CD14-positive monocyte (primary cell): ENCODE data around the gene LAMP5. TPM values are rescaled to one million over a fixed set of nuclear protein-coding genes. Genes with fewer than 3 reads are reported as not detected.
A peak's percentile ranks its signal among the peaks of the same experiment; 100 is the strongest.

ENCODE experiments used
- DNase-seq, 3 donors: peaks; one replicate each; pipeline ENCODE4 v3.0.0-alpha.2; 2011 to 2022
- H2AFZ ChIP-seq: 2 replicates; pipeline ENCODE4 v1.6.0; 2012; ENCODE audit warnings: mild to moderate bottlenecking, low read depth, low read length, inconsistent platforms; ENCODE audit not compliant: insufficient read depth, poor library complexity, severe bottlenecking
- H3K27ac ChIP-seq, 2 donors: 1 replicate in 1 of 2; 2 replicates in 1 of 2; pipeline ENCODE4 v1.5.1; 2012 to 2013; ENCODE audit warnings: low read length in 2 of 2, control low read depth in 1 of 2, inconsistent platforms in 1 of 2, low read depth in 1 of 2, mild to moderate bottlenecking in 1 of 2
- H3K27me3 ChIP-seq, 2 donors: one replicate each; pipeline versions ENCODE4 v1.6.0 to v1.6.1; 2011 to 2013; ENCODE audit warnings: low read length in 2 of 2; ENCODE audit not compliant: control insufficient read depth in 2 of 2, insufficient read depth in 2 of 2
- H3K36me3 ChIP-seq, 2 donors: replicated peaks in 1 of 2; 1 replicate in 1 of 2; 2 replicates in 1 of 2; pipeline versions ENCODE4 v1.5.1 to v1.6.1; 2012 to 2013; ENCODE audit warnings: low read length in 2 of 2, control low read depth in 1 of 2, inconsistent platforms in 1 of 2, mild to moderate bottlenecking in 1 of 2; ENCODE audit not compliant: insufficient read depth in 2 of 2, control insufficient read depth in 1 of 2
- H3K4me1 ChIP-seq, 2 donors: 1 replicate in 1 of 2; 2 replicates in 1 of 2; pipeline versions ENCODE4 v1.5.1 to v1.6.1; 2012 to 2013; ENCODE audit warnings: low read length in 2 of 2, control low read depth in 1 of 2, inconsistent platforms in 1 of 2, mild to moderate bottlenecking in 1 of 2, moderate library complexity in 1 of 2; ENCODE audit not compliant: insufficient read depth in 2 of 2, control insufficient read depth in 1 of 2
- H3K4me2 ChIP-seq: replicated peaks from 2 replicates; pipeline ENCODE3; 2012; ENCODE audit warnings: low read length, moderate library complexity, mild to moderate bottlenecking; ENCODE audit not compliant: poor library complexity, severe bottlenecking; ENCODE audit errors: extremely low read depth
- H3K4me3 ChIP-seq, 3 experiments: fragments of 200-600 bp in 1 of 3; sonication (generic) in 1 of 3; replicated peaks in 1 of 3; 1 replicate in 2 of 3; 2 replicates in 1 of 3; pipeline ENCODE4 v1.5.1; 2011 to 2013; ENCODE audit warnings: low read length in 3 of 3, mild to moderate bottlenecking in 3 of 3, control low read depth in 2 of 3, low read depth in 2 of 3, inconsistent platforms in 1 of 3, moderate library complexity in 1 of 3
- H3K79me2 ChIP-seq: 2 replicates; pipeline ENCODE4 v1.6.0; 2012; ENCODE audit warnings: mild to moderate bottlenecking, control low read depth, inconsistent platforms, low read length, moderate library complexity; ENCODE audit not compliant: insufficient read depth
- H3K9ac ChIP-seq: 2 replicates; pipeline ENCODE4 v1.6.0; 2017; ENCODE audit warnings: low read length, mild to moderate bottlenecking; ENCODE audit not compliant: insufficient read depth, poor library complexity, severe bottlenecking
- H3K9me3 ChIP-seq, 2 donors: replicated peaks in 1 of 2; 1 replicate in 1 of 2; 2 replicates in 1 of 2; pipeline versions ENCODE4 v1.5.1 to v1.6.1; 2012 to 2013; ENCODE audit warnings: low read length in 2 of 2, control low read depth in 1 of 2; ENCODE audit not compliant: control insufficient read depth in 1 of 2, insufficient read depth in 1 of 2
- H4K20me1 ChIP-seq: 2 replicates; pipeline ENCODE4 v1.6.0; 2012; ENCODE audit warnings: mild to moderate bottlenecking, low read length, control low read depth, moderate library complexity; ENCODE audit not compliant: insufficient read depth
- H3K27ac Mint-ChIP-seq, 7 donors: one replicate each; pipeline ENCODE4 v1.8.0; 2020; ENCODE audit warnings: mild to moderate bottlenecking in 7 of 7, mixed read lengths in 7 of 7, moderate library complexity in 6 of 7, inconsistent platforms in 2 of 7
- H3K27me3 Mint-ChIP-seq, 3 donors: one replicate each; pipeline ENCODE4 v1.8.0; 2021 to 2022; ENCODE audit warnings: low read depth in 3 of 3, mild to moderate bottlenecking in 3 of 3, mixed read lengths in 3 of 3, moderate library complexity in 3 of 3, inconsistent platforms in 1 of 3
- H3K36me3 Mint-ChIP-seq, 2 donors: one replicate each; pipeline ENCODE4 v1.8.0; 2020; ENCODE audit warnings: mixed read lengths in 2 of 2, inconsistent platforms in 1 of 2, mild to moderate bottlenecking in 1 of 2
- H3K4me1 Mint-ChIP-seq: one replicate; pipeline ENCODE4 v1.8.0; 2020; ENCODE audit warnings: mild to moderate bottlenecking, mixed read lengths
- H3K4me3 Mint-ChIP-seq, 2 donors: one replicate each; pipeline ENCODE4 v1.8.0; 2020; ENCODE audit warnings: mild to moderate bottlenecking in 2 of 2, mixed read lengths in 2 of 2, moderate library complexity in 1 of 2
- H3K9me3 Mint-ChIP-seq, 7 donors: one replicate each; pipeline ENCODE4 v1.8.0; 2020 to 2022; ENCODE audit warnings: mixed read lengths in 7 of 7, mild to moderate bottlenecking in 6 of 7, moderate library complexity in 6 of 7, inconsistent platforms in 2 of 7
- CTCF ChIP-seq: fragments of 200-600 bp; IDR thresholded peaks from one replicate; pipeline ENCODE4 v1.8.0; 2022; ENCODE audit warnings: antibody characterized with exemption, mild to moderate bottlenecking
- WGBS: methylation state at CpG from one replicate; pipeline ENCODE4 v1.1.5; 2013; ENCODE audit warnings: missing lambda C conversion rate; ENCODE audit not compliant: insufficient coverage; 5-methylcytosine and 5-hydroxymethylcytosine counted together
- intact Hi-C, 2 donors: fragments of 100-400 bp; cut with micrococcal nuclease; formaldehyde crosslinking; loops; one replicate each; pipeline versions ENCODE4 v1.15.0 to v1.15.1; 2023
- polyA plus RNA-seq, 3 donors: library from polyadenylated mRNA; depleted of rRNA in 1 of 3; unstranded in 2 of 3; stranded (reverse) in 1 of 3; fragments of 300-500 nt in 2 of 3; fragments of >200 nt in 1 of 3; fragmentation: Illumina TruSeq in 2 of 3; gene quantifications; 1 replicate in 2 of 3; 2 replicates in 1 of 3; pipeline ENCODE4 v1.2.3, GENCODE V29; 2012 to 2021

Gene LAMP5
- polyA plus RNA-seq, 3 donors, result 0.92 to 2.6 (median 1.5) TPM

DNA sequence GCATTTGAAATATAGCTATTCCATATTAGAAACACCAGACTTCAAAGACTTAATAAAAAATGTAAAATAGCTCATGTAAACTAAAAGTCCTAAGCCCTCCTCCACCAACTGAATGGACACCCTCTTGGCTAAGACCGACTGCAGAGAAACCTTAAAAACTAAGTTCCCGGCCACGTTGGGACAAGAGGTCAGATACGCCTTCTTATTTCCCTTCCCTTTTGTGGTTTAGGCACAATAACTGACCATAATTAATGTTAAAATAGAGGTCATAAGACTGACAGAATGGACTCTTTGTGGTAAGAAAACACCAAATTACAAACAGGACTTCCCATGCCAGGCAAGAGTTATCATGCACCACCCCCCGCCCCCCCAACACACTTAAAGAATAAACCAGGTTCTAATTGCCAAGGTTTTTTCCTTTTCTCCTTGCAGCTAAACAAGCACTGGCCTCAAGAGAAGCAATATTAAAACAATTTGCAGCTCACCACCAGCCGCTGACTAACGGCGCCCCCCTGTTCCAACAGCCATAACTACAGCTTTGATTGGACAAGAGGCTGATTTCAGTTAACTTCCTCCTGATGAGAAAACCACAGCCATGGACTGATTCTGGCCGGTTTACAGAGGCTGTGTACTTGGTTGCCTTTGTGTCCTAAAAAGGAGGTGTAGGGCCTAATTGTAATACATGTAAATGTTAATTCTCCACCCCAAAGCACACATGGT is 10.7 kb upstream of the LAMP5 start:
- H3K4me3 ChIP-seq, result peak overlapping the region in 1 of 3 experiments; percentile 3
- H3K36me3 ChIP-seq, result no peaks in the 10 kb centered on the region
- no peak overlapping the region for H3K27ac ChIP-seq
- WGBS, result 0% methylated on average over 4 of the region's 9 CpGs
- no peak overlapping the region for H3K9ac ChIP-seq
- H3K27me3 Mint-ChIP-seq, result peaks cover 34 to 36% (median 35%) of the 10 kb centered on the region in 3 donors
- peaks cover 46% of the 10 kb centered on the region for H3K4me1 Mint-ChIP-seq
- peak overlapping the region; percentile 40 for H3K4me2 ChIP-seq
- TF ChIP-seq CTCF, result no peak
- H3K79me2 ChIP-seq, result no peaks in the 10 kb centered on the region
- peak overlapping the region in 6 of 7 donors; percentile 63 to 85 (median 74) for H3K27ac Mint-ChIP-seq
- peaks cover 32 to 37% of the 10 kb centered on the region in 2 donors for H3K27me3 ChIP-seq
- H2AFZ ChIP-seq, result no peak overlapping the region
- H3K36me3 Mint-ChIP-seq, result peaks cover 6 to 7% of the 10 kb centered on the region in 2 donors
- peaks cover 0 to 7% of the 10 kb centered on the region in 2 donors for H3K9me3 ChIP-seq
- no peaks in the 10 kb centered on the region for H4K20me1 ChIP-seq
- peaks cover 72 to 75% of the 10 kb centered on the region in 2 donors for H3K4me1 ChIP-seq
- intact Hi-C loops, result no loop called here
- peaks cover 0 to 27% (median 7%) of the 10 kb centered on the region in 7 donors for H3K9me3 Mint-ChIP-seq
- DNase-seq, result peak; percentile 57 to 71 (median 69)
- peak overlapping the region in 1 of 2 donors; percentile 68 for H3K4me3 Mint-ChIP-seq

DNA sequence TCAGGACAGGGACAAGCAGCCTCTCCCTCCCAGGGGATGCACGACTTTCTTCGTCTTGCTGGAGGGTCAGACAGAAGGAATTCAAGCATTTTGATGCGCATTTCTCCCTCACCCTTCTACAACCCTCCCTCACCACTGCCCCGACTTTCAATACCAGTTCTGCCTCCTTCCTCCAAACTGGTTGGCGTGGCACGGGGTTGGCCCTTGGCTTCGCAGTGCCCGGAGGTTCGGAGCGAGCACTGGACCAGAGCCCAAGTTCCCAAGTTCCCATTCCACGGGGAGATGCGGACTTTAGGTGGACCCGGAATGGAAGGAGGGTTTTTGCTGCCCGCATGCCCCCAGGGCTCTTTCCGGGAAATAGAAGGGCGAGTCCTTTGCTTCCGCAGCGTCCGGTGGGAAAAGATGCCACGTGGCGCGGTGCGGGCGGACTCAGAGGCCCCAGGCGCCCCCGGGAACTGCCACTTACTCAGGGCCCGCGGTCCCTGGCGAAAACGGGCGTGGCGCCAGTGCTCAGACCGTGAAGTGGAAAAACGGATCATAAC is 8.0 kb upstream of the LAMP5 start:
- H3K4me2 ChIP-seq, result peak overlapping the region; percentile 64
- Mint-ChIP-seq H3K36me3 (peaks cover 17 to 19% of the 10 kb centered on the region in 2 donors), H3K27ac (peak overlapping the region in 2 of 7 donors; percentile 26 to 41), H3K27me3 (peaks cover 55 to 61% (median 59%) of the 10 kb centered on the region in 3 donors), H3K4me3 (peak overlapping the region; percentile 60 to 92), H3K9me3 (peaks cover 0 to 28% (median 10%) of the 10 kb centered on the region in 7 donors), H3K4me1 (peaks cover 57% of the 10 kb centered on the region)
- no peaks in the 10 kb centered on the region for H3K36me3 ChIP-seq
- peaks cover 0 to 7% of the 10 kb centered on the region in 2 donors for H3K9me3 ChIP-seq
- WGBS, result 5% methylated on average over 26 of the region's 34 CpGs
- peaks cover 52 to 63% of the 10 kb centered on the region in 2 donors for H3K27me3 ChIP-seq
- peaks cover 59 to 63% of the 10 kb centered on the region in 2 donors for H3K4me1 ChIP-seq
- H3K27ac ChIP-seq, result no peak overlapping the region
- DNase-seq, result peak in 1 of 3 donors; percentile 49
- no peak for TF ChIP-seq CTCF
- no peak overlapping the region for H3K9ac ChIP-seq
- peak overlapping the region in 2 of 3 experiments; percentile 11 to 64 for H3K4me3 ChIP-seq
- no peaks in the 10 kb centered on the region for H3K79me2 ChIP-seq
- peak overlapping the region; percentile 6 for H2AFZ ChIP-seq
- H4K20me1 ChIP-seq, result no peaks in the 10 kb centered on the region
- intact Hi-C loops, result loop anchor here in 1 of 2 donors (5.0 kb wide), 1 partner anchor 49 kb away; no protein-coding TSS in a partner anchor
